GM19351 (cell line): ENCODE results near the gene LMNTD1.
"Not testable (repeated sequence)": the region's sequence is repeated elsewhere in the genome, so short reads cannot be mapped to it uniquely, and the experiment has no call there.

Source experiments
- ATAC-seq: cut with Tn5 transposase; IDR thresholded peaks from one replicate; pipeline ENCODE4 v1.9.1; 2021; ENCODE audit warnings: mild to moderate bottlenecking, moderate library complexity; ENCODE audit not compliant: unreplicated experiment

The LMNTD1 gene

DNA sequence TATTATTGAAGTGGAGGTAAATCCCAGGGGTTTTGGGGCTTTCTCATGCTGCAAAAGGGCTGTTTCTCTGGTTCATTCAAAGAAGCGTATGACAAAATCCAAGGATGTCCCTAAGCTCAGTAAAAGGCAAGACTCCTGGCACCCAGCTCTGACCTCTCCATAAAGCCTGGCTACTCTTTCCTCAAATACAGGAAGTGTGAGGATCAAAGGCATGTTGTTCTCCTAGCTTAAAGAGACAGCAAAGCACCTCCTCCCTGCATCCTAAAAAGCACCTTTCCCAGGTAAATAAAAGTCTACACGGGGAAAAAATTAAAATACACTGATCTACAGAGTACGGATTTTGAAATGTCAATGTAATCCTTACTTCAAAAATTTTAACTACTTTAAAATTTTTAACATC, 118.6 kb downstream of the LMNTD1 start:
- no peak for ATAC-seq

DNA sequence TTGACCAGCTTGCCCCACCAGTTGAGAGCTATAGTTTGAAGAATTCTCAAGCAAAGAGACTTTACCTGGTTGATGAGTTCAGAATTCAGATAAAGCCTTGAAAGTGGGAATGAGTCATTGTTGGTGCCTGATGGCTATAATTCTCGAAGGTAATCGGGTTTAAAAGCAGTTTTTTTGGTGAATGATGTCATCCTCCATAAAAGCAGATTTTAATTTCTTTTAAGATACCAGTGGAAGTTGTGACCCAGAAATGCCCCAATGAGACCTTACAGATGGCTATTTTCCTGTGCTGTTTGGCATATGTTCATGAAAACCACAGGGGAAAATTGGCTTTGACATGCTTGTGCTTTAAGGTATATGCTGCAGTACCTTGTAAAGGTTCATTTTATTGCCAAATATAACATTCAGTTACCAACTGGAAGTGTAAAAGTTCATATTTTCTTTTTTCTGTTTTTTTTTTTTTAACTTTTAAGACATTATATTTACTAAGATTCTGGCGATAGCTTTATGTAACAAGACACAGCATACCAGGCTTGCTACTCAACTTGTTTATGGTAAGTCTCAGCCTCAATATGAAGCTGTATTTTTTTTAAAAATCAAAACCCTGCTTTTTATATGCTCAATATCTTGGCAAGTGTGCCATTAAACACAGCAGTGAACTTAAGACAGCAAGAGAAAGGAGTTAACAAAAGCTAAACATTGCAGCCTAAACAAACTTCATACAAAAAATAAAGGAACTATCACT, 119.3 kb downstream of the LMNTD1 start:
- no peak for ATAC-seq

DNA sequence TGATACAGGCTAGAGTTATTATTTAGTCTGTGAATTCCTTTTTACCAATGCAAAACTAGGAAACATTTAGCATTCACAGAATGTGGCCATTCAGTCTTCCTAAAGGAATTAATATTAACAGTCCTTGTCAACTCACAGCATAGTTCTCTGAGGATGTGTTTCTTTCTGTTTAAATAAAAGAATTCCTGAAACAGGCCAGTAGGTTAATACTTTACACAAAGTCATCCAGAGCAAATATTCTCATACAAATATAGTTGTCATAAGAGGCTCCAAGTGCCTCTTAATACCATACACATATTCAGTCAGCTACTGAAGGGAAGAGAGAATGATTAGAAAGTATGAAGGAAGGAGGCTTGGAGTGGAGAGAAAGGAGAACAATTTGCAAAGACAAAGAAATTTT, 120.1 kb downstream of the LMNTD1 start:
- no peak for ATAC-seq

GRCh38 chr12:25427337-25428249, 125.5 kb downstream of the LMNTD1 start:
- no peak for ATAC-seq

GRCh38 chr12:25426821-25427220, 126.3 kb downstream of the LMNTD1 start:
- not testable (repeated sequence) for ATAC-seq
